Neural progenitor cell (in vitro differentiated cells): Measurements from ENCODE around the gene ABTB1.

ENCODE experiments used
- EZH2 ChIP-seq: fragments of 200-600 bp; sonication (generic); IDR thresholded peaks from 2 replicates; pipeline ENCODE4 v1.6.1; 2017; ENCODE audit warnings: antibody characterized with exemption, mild to moderate bottlenecking, moderate library complexity
- EZH2phosphoT487 ChIP-seq: fragments of 200-600 bp; sonication (generic); IDR thresholded peaks from 2 replicates; pipeline ENCODE4 v1.6.1; 2017; ENCODE audit warnings: antibody characterized with exemption
- TF ChIP-seq, protein P1 (sequence below): fragments of 200-600 bp; sonication (generic); IDR thresholded peaks from 2 replicates; pipeline ENCODE4 v1.5.1; 2017; ENCODE audit warnings: antibody characterized with exemption, mild to moderate bottlenecking

DNA sequence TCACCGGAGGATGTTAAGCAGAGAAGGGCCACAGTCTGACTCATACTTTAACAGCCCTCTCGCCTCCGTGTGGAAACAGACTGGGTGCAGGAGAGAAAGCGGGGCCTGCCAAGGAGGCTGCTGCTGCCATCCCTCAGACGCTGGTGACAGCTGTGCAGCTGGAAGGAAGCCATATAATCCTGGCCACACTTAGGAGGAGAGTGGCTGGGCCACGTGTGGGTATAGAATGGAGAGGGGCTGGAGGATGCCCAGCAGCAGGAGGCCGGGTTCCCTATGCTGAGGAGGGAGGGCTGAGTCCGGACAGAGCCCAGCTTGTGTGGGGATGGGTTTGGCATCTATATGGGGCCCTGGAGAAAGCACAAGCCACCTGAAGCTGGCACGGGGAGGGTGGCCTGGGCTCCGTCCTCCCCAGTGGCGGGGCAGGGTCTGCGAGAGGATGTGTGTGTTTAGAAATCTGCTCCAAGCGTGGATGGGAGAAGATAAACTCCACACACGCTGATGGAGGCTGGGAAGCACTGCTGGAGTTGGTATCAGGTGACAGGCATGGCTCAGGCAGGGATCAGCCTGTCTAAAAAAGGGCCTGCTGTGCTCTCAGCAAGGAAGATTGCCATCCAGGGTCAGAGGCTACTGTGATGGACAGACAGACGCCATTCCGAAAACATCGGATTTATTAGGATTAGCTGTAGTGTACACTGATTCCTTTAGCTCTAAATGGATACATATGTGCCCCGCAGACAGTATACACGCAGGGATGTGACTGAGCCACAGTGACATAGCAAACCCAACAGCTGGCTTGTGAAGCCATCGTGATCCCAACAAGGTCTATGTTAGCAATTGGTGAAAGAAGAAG, 15.9 kb downstream of the ABTB1 start:
- TF ChIP-seq, protein P1, sequence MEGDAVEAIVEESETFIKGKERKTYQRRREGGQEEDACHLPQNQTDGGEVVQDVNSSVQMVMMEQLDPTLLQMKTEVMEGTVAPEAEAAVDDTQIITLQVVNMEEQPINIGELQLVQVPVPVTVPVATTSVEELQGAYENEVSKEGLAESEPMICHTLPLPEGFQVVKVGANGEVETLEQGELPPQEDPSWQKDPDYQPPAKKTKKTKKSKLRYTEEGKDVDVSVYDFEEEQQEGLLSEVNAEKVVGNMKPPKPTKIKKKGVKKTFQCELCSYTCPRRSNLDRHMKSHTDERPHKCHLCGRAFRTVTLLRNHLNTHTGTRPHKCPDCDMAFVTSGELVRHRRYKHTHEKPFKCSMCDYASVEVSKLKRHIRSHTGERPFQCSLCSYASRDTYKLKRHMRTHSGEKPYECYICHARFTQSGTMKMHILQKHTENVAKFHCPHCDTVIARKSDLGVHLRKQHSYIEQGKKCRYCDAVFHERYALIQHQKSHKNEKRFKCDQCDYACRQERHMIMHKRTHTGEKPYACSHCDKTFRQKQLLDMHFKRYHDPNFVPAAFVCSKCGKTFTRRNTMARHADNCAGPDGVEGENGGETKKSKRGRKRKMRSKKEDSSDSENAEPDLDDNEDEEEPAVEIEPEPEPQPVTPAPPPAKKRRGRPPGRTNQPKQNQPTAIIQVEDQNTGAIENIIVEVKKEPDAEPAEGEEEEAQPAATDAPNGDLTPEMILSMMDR, result no peak
- TF ChIP-seq EZH2 (no peak), EZH2phosphoT487 (no peak)
